Neural progenitor cell (in vitro differentiated cells): ENCODE results near the gene CEP128.

ENCODE experiments used
- CTCF ChIP-seq: fragments of 200-600 bp; sonication (generic); IDR thresholded peaks from 2 replicates; pipeline ENCODE4 v1.5.1; 2017; ENCODE audit warnings: antibody characterized with exemption, mild to moderate bottlenecking
- EZH2 ChIP-seq: fragments of 200-600 bp; sonication (generic); IDR thresholded peaks from 2 replicates; pipeline ENCODE4 v1.6.1; 2017; ENCODE audit warnings: antibody characterized with exemption, mild to moderate bottlenecking, moderate library complexity
- EZH2phosphoT487 ChIP-seq: fragments of 200-600 bp; sonication (generic); IDR thresholded peaks from 2 replicates; pipeline ENCODE4 v1.6.1; 2017; ENCODE audit warnings: antibody characterized with exemption

GRCh38 chr14:80987235-80988032 is 45.9 kb upstream of the CEP128 start:
- TF ChIP-seq CTCF (peak; percentile 92), EZH2 (no peak), EZH2phosphoT487 (no peak)
